ENCODE data around the gene HOXB4.

The HOXB4 gene

GRCh38 chr17:48528936-48529682 lies 49.0 kb downstream of the HOXB4 start:
- DNase-seq (ENCODE audit: low read depth): no peak

- no peak for DNase-seq (ENCODE audit: low read depth)
These were observed 49.8 kb downstream of the HOXB4 start for GRCh38 chr17:48528153-48528935.

DNA sequence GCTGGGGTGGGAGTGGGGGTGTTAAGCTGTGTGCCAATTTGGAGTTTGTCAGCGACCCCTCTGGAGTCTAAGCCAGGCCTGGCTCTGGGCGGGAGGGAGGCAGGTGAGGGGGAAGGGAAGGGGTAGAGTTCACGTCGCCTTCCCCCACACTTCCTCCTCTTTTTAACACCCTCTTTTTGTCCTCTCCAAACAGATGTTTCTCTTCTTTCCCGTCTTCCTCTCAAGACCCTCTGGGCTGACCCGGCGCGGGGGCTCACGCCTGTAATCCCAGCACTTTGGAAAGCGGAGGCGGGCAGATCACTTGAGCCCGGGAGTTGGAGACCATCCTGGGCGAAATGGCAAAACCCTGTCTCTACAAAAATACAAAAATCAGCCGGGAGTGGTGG lies 50.6 kb downstream of the HOXB4 start:
- no peak for DNase-seq (ENCODE audit: low read depth)

- DNase-seq (ENCODE audit: low read depth): no peak
These were observed 51.3 kb downstream of the HOXB4 start for GRCh38 chr17:48526608-48527546.

Measured in activated T-cell treated with anti-CD3 and anti-CD28 coated beads for 48 hours (primary cell).